Endothelial cell of umbilical vein (primary cell): ENCODE measurements around the gene ANXA2. TPM values are rescaled to one million over a fixed set of nuclear protein-coding genes. Genes with fewer than 3 reads are reported as not detected.

ENCODE experiments used
- BruUV-seq: library from RNA; stranded (reverse); fragments of 400-500 nt; replicated peaks from 2 replicates; lab custom pipeline; 2021; lab: Mats Ljungman, UMichigan
- CTCF ChIA-PET: fragments of 300-600, 350-600 bp; sonication (Branson Sonifier 250); formaldehyde crosslinking; loops from one replicate; lab custom pipeline; 2021; ENCODE audit warnings: antibody characterized with exemption, inconsistent platforms; lab: Charles Lee
- POLR2A ChIA-PET: fragments of 300-600, 350-600 bp; sonication (Branson Sonifier 250); formaldehyde crosslinking; loops from one replicate; lab custom pipeline; 2021; ENCODE audit warnings: antibody characterized with exemption, inconsistent platforms; lab: Charles Lee
- DNase-seq: peaks from one replicate; pipeline ENCODE4 v3.0.0-alpha.2; 2011; ENCODE audit warnings: low read depth, low spot score
- FAIRE-seq: peaks from 2 replicates; lab custom pipeline; 2011; peaks lifted over from hg19 to GRCh38; lab: Jason Lieb, UNC
- H2AFZ ChIP-seq: 2 replicates; pipeline ENCODE4 v1.6.0; 2012; ENCODE audit warnings: low read depth, low read length, control low read depth, inconsistent platforms
- H3K27ac ChIP-seq: 2 replicates; pipeline ENCODE4 v1.5.1; 2011; ENCODE audit warnings: low read depth, mild to moderate bottlenecking, control low read depth, low read length, moderate library complexity; ENCODE audit not compliant: insufficient read depth
- H3K27me3 ChIP-seq, 2 experiments: 2 replicates each; pipeline versions ENCODE4 v1.6.0 to v1.6.1; 2011; ENCODE audit warnings: low read length in 2 of 2, mixed read lengths in 1 of 2; ENCODE audit not compliant: control insufficient read depth in 2 of 2, insufficient read depth in 2 of 2
- H3K36me3 ChIP-seq, 2 experiments: 2 replicates in 1 of 2; 3 replicates in 1 of 2; pipeline ENCODE4 v1.5.1; 2011; ENCODE audit warnings: low read length in 2 of 2, mild to moderate bottlenecking in 1 of 2, moderate library complexity in 1 of 2; ENCODE audit not compliant: control insufficient read depth in 2 of 2, insufficient read depth in 2 of 2; ENCODE audit errors: extremely low read depth in 1 of 2
- H3K4me1 ChIP-seq: 3 replicates; pipeline ENCODE4 v1.5.1; 2011; ENCODE audit warnings: mild to moderate bottlenecking, low read length; ENCODE audit not compliant: control insufficient read depth, insufficient read depth; ENCODE audit errors: extremely low read depth
- H3K4me2 ChIP-seq: 2 replicates; pipeline ENCODE4 v1.6.1; 2011; ENCODE audit warnings: low read length, control low read depth, mixed read lengths; ENCODE audit not compliant: insufficient read depth
- H3K4me3 ChIP-seq, 3 experiments: fragments of 200-600 bp in 1 of 3; sonication (generic), shearing (Covaris generic) in 1 of 3; replicated peaks in 1 of 3; 2 replicates each; pipeline ENCODE4 v1.5.1; 2011 to 2016; ENCODE audit warnings: control low read depth in 3 of 3, low read length in 3 of 3, mild to moderate bottlenecking in 2 of 3, inconsistent platforms in 1 of 3, low read depth in 1 of 3, moderate library complexity in 1 of 3; ENCODE audit not compliant: insufficient read depth in 1 of 3
- H3K79me2 ChIP-seq: 2 replicates; pipeline ENCODE4 v1.6.0; 2012; ENCODE audit warnings: low read length, inconsistent platforms; ENCODE audit not compliant: control insufficient read depth, insufficient read depth
- H3K9ac ChIP-seq: replicated peaks from 2 replicates; pipeline ENCODE3; 2011; ENCODE audit warnings: low read length, control low read depth; ENCODE audit not compliant: insufficient read depth; ENCODE audit errors: extremely low read depth
- H3K9me1 ChIP-seq: replicated peaks from 3 replicates; pipeline ENCODE4 v1.6.0; 2011; ENCODE audit warnings: mild to moderate bottlenecking, low read length; ENCODE audit not compliant: control insufficient read depth, insufficient read depth; ENCODE audit errors: extremely low read depth
- H3K9me3 ChIP-seq: replicated peaks from 2 replicates; pipeline ENCODE4 v1.5.1; 2012; ENCODE audit warnings: low read length, inconsistent platforms; ENCODE audit not compliant: control insufficient read depth, insufficient read depth
- H4K20me1 ChIP-seq: replicated peaks from 2 replicates; pipeline ENCODE3; 2011; ENCODE audit warnings: mild to moderate bottlenecking, low read length; ENCODE audit not compliant: control insufficient read depth, insufficient read depth; ENCODE audit errors: extremely low read depth
- CTCF ChIP-seq, 2 donors: IDR thresholded peaks; 1 replicate in 1 of 2; 2 replicates in 1 of 2; pipeline ENCODE4 v1.5.1; 2011; ENCODE audit warnings: low read length in 2 of 2, mild to moderate bottlenecking in 2 of 2, moderate library complexity in 2 of 2, control low read depth in 1 of 2, inconsistent platforms in 1 of 2, low read depth in 1 of 2; ENCODE audit not compliant: insufficient read depth in 1 of 2; ENCODE audit errors: extremely low read depth in 1 of 2
- EZH2 ChIP-seq: IDR thresholded peaks from 2 replicates; pipeline ENCODE4 v1.6.1; 2012; ENCODE audit warnings: borderline replicate concordance, low read depth, mild to moderate bottlenecking, moderate library complexity, low read length, inconsistent platforms; ENCODE audit not compliant: severe bottlenecking
- FOS ChIP-seq: IDR thresholded peaks from 2 replicates; pipeline ENCODE4 v1.6.1; 2011; ENCODE audit warnings: mild to moderate bottlenecking, low read length, moderate library complexity, borderline replicate concordance; ENCODE audit not compliant: insufficient read depth
- GATA2 ChIP-seq: IDR thresholded peaks from 2 replicates; pipeline ENCODE4 v1.7.0; 2011; ENCODE audit warnings: low read depth, mild to moderate bottlenecking, moderate library complexity, mixed read lengths, low read length; ENCODE audit not compliant: insufficient read length, insufficient read depth
- JUN ChIP-seq: IDR thresholded peaks from 2 replicates; pipeline ENCODE4 v1.6.1; 2011; ENCODE audit warnings: borderline replicate concordance, low read depth; ENCODE audit not compliant: insufficient read length, insufficient read depth
- MAX ChIP-seq: IDR thresholded peaks from 2 replicates; pipeline ENCODE4 v1.6.1; 2011; ENCODE audit not compliant: insufficient read depth, insufficient read length
- MYC ChIP-seq: IDR thresholded peaks from one replicate; pipeline ENCODE4 v1.6.1; 2011; ENCODE audit warnings: mild to moderate bottlenecking, low read depth, low read length
- POLR2A ChIP-seq: IDR thresholded peaks from 2 replicates; pipeline ENCODE4 v1.6.1; 2012; ENCODE audit warnings: low read depth, mild to moderate bottlenecking, control low read depth, low read length
- POLR2AphosphoS5 ChIP-seq: IDR thresholded peaks from 2 replicates; pipeline ENCODE4 v1.6.1; 2012; ENCODE audit warnings: low read depth, mild to moderate bottlenecking, control low read depth, low read length, moderate library complexity; ENCODE audit not compliant: insufficient read depth
- dilution Hi-C: fragments of 300-500 bp; cut with MboI; formaldehyde crosslinking; loops from one replicate; pipeline ENCODE4 v1.15.0; 2019; ENCODE audit warnings: low sequenced_read_pairs; ENCODE audit not compliant: extremely low pct_ligation_motif_present
- intact Hi-C: fragments of 100-400 bp; cut with micrococcal nuclease; formaldehyde crosslinking; loops from one replicate; pipeline ENCODE4 v1.10.0; 2022
- polyA plus RNA-seq, 4 experiments: library from polyadenylated mRNA; depleted of rRNA in 3 of 4; stranded (reverse) in 3 of 4; unstranded in 1 of 4; fragments of >200 nt; gene quantifications; 2 replicates each; pipeline versions ENCODE4 v1.2.1 to v1.2.3, GENCODE V29; 2011 to 2012; ENCODE audit warnings: missing spikeins in 1 of 4
- total RNA-seq: library from RNA; stranded (reverse); gene quantifications from 2 replicates; pipeline ENCODE4 v1.2.3, GENCODE V29; 2021

ANXA2 gene
- total and polyA plus RNA-seq, 2 donors (not counting 3 experiments of a cell fraction or from before 2014, with no cell fraction given), result 2,725 to 3,299 TPM

GRCh38 chr15:60389261-60390077, 8.3 kb downstream of the ANXA2 start:
- Histone ChIP-seq H3K4me2 (peak overlapping the region; percentile 96), H3K79me2 (peaks cover 99% of the 10 kb centered on the region), H3K4me1 (peaks cover 87% of the 10 kb centered on the region), H4K20me1 (peaks cover 31% of the 10 kb centered on the region), H3K36me3 (peaks cover 3 to 15% of the 10 kb centered on the region in 2 experiments), H3K4me3 (peak overlapping the region in 1 of 3 experiments; percentile 96), H3K9ac (peak overlapping the region; percentile 3), H3K9me3 (no peaks in the 10 kb centered on the region), H2AFZ (no peak overlapping the region), H3K27me3 (no peaks in the 10 kb centered on the region), H3K9me1 (no peaks in the 10 kb centered on the region), H3K27ac (no peak overlapping the region)
- BruUV-seq, result no TSS peak
- ChIA-PET CTCF (interaction anchor here (0.6 to 0.8 kb wide), 3 partner anchors 17 to 51 kb away, joined by 3 to 4 read pairs (median 3); no protein-coding TSS in a partner anchor), POLR2A (no interaction called here)
- DNase-seq (no peak), FAIRE-seq (no peak)
- peak; percentile 63 for TF ChIP-seq POLR2AphosphoS5
- no peak for TF ChIP-seq EZH2
- no peak for TF ChIP-seq JUN
- peak; percentile 66 for TF ChIP-seq POLR2A
- TF ChIP-seq FOS, result no peak
- dilution Hi-C loops (no loop called here), intact Hi-C loops (no loop called here)

GRCh38 chr15:60387321-60387720, 10.5 kb downstream of the ANXA2 start:
- Histone ChIP-seq H3K4me3 (no peak overlapping the region), H3K36me3 (peaks cover 10 to 25% of the 10 kb centered on the region in 2 experiments), H3K9me1 (no peaks in the 10 kb centered on the region), H3K4me1 (peaks cover 86% of the 10 kb centered on the region), H3K9ac (no peak overlapping the region), H3K27me3 (no peaks in the 10 kb centered on the region), H3K79me2 (peaks cover 99% of the 10 kb centered on the region), H2AFZ (no peak overlapping the region), H3K4me2 (peak overlapping the region; percentile 28), H3K27ac (no peak overlapping the region), H3K9me3 (no peaks in the 10 kb centered on the region), H4K20me1 (peaks cover 37% of the 10 kb centered on the region)
- TF ChIP-seq MYC (no peak), POLR2AphosphoS5 (no peak), POLR2A (no peak), EZH2 (no peak), FOS (no peak), GATA2 (no peak), CTCF (IDR thresholded peaks at IDR 0.05; ENCODE audit: extremely low read depth in 1 of 2, insufficient read depth in 1 of 2, low read depth in 1 of 2, low read length in 2 of 2) (no peak), JUN (no peak), MAX (no peak)
- CTCF ChIA-PET, result interaction anchor here (1.0 to 1.9 kb wide), 6 partner anchors 11 to 55 kb away, joined by 3 to 4 read pairs (median 4); no protein-coding TSS in a partner anchor
- no peak for DNase-seq
- dilution Hi-C loops (no loop called here), intact Hi-C loops (no loop called here)
- POLR2A ChIA-PET, result no interaction called here
- no TSS peak for BruUV-seq
- FAIRE-seq, result no peak
